BJ (cell line): Measurements from ENCODE around the gene C2orf78. TPM values are rescaled to one million over a fixed set of nuclear protein-coding genes. Genes with fewer than 3 reads are reported as not detected.
"Not testable (repeated sequence)": the region's sequence is repeated elsewhere in the genome, so short reads cannot be mapped to it uniquely, and the experiment has no call there.

Experiments
- CTCF ChIA-PET: fragments of 350-600 bp; formaldehyde crosslinking; extraction: SDS; loops from one replicate; lab custom pipeline; 2021; ENCODE audit warnings: antibody characterized with exemption, inconsistent platforms; lab: Yijun Ruan, JAX
- POLR2A ChIA-PET: fragments of 300-600 bp; sonication (Branson Sonifier 250); formaldehyde crosslinking; extraction: SDS; loops from one replicate; lab custom pipeline; 2021; ENCODE audit warnings: antibody characterized with exemption; lab: Charles Lee
- DNase-seq: peaks from one replicate; pipeline ENCODE4 v3.0.0-alpha.2; 2011; ENCODE audit warnings: low read depth
- H3K27me3 ChIP-seq: 2 replicates; pipeline ENCODE4 v1.6.0; 2011; ENCODE audit warnings: low read length; ENCODE audit not compliant: control insufficient read depth, insufficient read depth
- H3K36me3 ChIP-seq: 2 replicates; pipeline ENCODE4 v1.5.1; 2011; ENCODE audit warnings: low read length; ENCODE audit not compliant: control insufficient read depth, insufficient read depth
- H3K4me3 ChIP-seq: 2 replicates; pipeline ENCODE4 v1.5.1; 2011; ENCODE audit warnings: low read depth, mild to moderate bottlenecking, control low read depth, low read length
- CTCF ChIP-seq: IDR thresholded peaks from 2 replicates; pipeline ENCODE4 v1.5.1; 2011; ENCODE audit warnings: low read depth, mild to moderate bottlenecking, control low read depth, inconsistent platforms, low read length, moderate library complexity; ENCODE audit not compliant: insufficient read depth
- polyA plus RNA-seq: library from polyadenylated mRNA; depleted of rRNA; stranded (reverse); fragments of >200 nt; gene quantifications from 2 replicates; pipeline ENCODE4 v1.2.3, GENCODE V29; 2011

C2orf78 gene
- polyA plus RNA-seq, 1 experiment: not detected

- CTCF ChIA-PET: no interaction called here
- POLR2A ChIA-PET: no interaction called here
- no peak overlapping the region for H3K4me3 ChIP-seq
- TF ChIP-seq CTCF: no peak
- no peaks in the 10 kb centered on the region for H3K27me3 ChIP-seq
- DNase-seq: no peak
- H3K36me3 ChIP-seq: peaks cover 6% of the 10 kb centered on the region
Observed at GRCh38 chr2:73746015-73746876, 37.7 kb upstream of the C2orf78 start.

GRCh38 chr2:73746877-73747208 lies 37.1 kb upstream of the C2orf78 start:
- Histone ChIP-seq H3K4me3 (no peak overlapping the region), H3K36me3 (peaks cover 6% of the 10 kb centered on the region), H3K27me3 (no peaks in the 10 kb centered on the region)
- no peak for TF ChIP-seq CTCF
- no peak for DNase-seq
- ChIA-PET CTCF (no interaction called here), POLR2A (no interaction called here)

- peaks cover 8% of the 10 kb centered on the region for H3K36me3 ChIP-seq
- DNase-seq: no peak
- H3K4me3 ChIP-seq: no peak overlapping the region
- H3K27me3 ChIP-seq: no peaks in the 10 kb centered on the region
- TF ChIP-seq CTCF: no peak
- CTCF ChIA-PET: interaction anchor here (0.7 kb wide), 2 partner anchors 10 to 401 kb away, joined by 3 read pairs; no protein-coding TSS in a partner anchor
- POLR2A ChIA-PET: no interaction called here
Observed at GRCh38 chr2:73749314-73749713, 34.7 kb upstream of the C2orf78 start.

GRCh38 chr2:73754332-73754731 lies 29.7 kb upstream of the C2orf78 start:
- H3K4me3 ChIP-seq, CTCF ChIA-PET, H3K27me3 ChIP-seq, DNase-seq, POLR2A ChIA-PET: not testable (repeated sequence)
- peaks cover 14% of the 10 kb centered on the region for H3K36me3 ChIP-seq

- no peak for DNase-seq
- ChIA-PET POLR2A (no interaction called here), CTCF (interaction anchor here (0.6 kb wide), 1 partner anchor 10 kb away, joined by 3 read pairs; no protein-coding TSS in a partner anchor)
- no peak for TF ChIP-seq CTCF
- no peaks in the 10 kb centered on the region for H3K27me3 ChIP-seq
- no peak overlapping the region for H3K4me3 ChIP-seq
- peaks cover 15% of the 10 kb centered on the region for H3K36me3 ChIP-seq
Observed at GRCh38 chr2:73759285-73759764, 24.7 kb upstream of the C2orf78 start.
